Endothelial cell of umbilical vein (primary cell): ENCODE results near the gene PLD4.

ENCODE experiments used
- CTCF ChIP-seq, 2 donors: IDR thresholded peaks; 1 replicate in 1 of 2; 2 replicates in 1 of 2; pipeline ENCODE4 v1.5.1; 2011; ENCODE audit warnings: low read length in 2 of 2, mild to moderate bottlenecking in 2 of 2, moderate library complexity in 2 of 2, control low read depth in 1 of 2, inconsistent platforms in 1 of 2, low read depth in 1 of 2; ENCODE audit not compliant: insufficient read depth in 1 of 2; ENCODE audit errors: extremely low read depth in 1 of 2
- GATA2 ChIP-seq: IDR thresholded peaks from 2 replicates; pipeline ENCODE4 v1.7.0; 2011; ENCODE audit warnings: low read depth, mild to moderate bottlenecking, moderate library complexity, mixed read lengths, low read length; ENCODE audit not compliant: insufficient read length, insufficient read depth
- POLR2AphosphoS5 ChIP-seq: IDR thresholded peaks from 2 replicates; pipeline ENCODE4 v1.6.1; 2012; ENCODE audit warnings: low read depth, mild to moderate bottlenecking, control low read depth, low read length, moderate library complexity; ENCODE audit not compliant: insufficient read depth

GRCh38 chr14:104975481-104976197 lies 51.0 kb downstream of the PLD4 start:
- TF ChIP-seq GATA2, result no peak
- TF ChIP-seq CTCF (IDR thresholded peaks at IDR 0.05; ENCODE audit: extremely low read depth in 1 of 2, insufficient read depth in 1 of 2, low read depth in 1 of 2, low read length in 2 of 2), result peak in 1 of 2 donors; percentile 23
- TF ChIP-seq POLR2AphosphoS5, result no peak
